HK-2 (cell line): ENCODE data around the gene ZNF280A.
"Not testable (repeated sequence)": the region's sequence is repeated elsewhere in the genome, so short reads cannot be mapped to it uniquely, and the experiment has no call there.

ENCODE experiments used
- DNase-seq: peaks from one replicate; pipeline ENCODE4 v3.0.0-alpha.2; 2018; ENCODE audit not compliant: unreplicated experiment

Gene ZNF280A

DNA sequence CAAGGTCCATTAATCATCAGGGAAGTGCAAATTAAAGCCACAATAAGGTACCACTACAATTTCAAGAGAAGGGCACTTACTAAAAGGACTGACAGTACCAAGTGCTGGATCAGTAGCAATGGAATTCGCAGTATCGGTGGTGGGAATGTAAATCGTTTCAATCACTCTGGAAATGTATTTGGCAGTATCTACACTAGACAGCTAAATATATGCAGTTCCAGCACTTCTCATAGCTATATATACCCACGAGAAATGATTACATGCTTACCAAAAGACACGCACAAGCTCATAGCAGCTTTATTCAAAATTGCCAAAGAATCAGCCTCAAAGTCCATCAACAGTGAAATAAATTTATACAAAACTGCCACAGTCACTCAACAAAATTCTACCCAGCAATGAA, 7.1 kb downstream of the ZNF280A start:
- DNase-seq = no peak

DNA sequence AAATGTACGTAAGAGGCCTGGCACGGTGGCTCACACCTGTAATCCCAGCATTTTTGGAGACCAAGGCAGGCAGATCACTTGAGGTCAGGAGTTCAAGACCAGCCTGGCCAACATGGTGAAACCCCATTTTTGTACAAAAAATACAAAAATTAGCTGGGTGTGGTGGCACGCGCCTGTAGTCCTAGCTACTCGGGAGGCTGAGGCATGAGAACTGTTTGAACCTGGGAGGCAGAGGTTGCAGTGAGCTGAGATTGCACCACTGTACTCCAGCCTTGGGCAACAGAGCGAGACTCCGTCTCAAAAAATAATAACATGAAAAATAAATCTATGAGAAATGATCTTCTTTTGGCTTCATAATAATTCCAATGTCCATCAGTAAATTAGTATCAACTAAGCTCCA, 9.2 kb downstream of the ZNF280A start:
- DNase-seq = not testable (repeated sequence)

DNA sequence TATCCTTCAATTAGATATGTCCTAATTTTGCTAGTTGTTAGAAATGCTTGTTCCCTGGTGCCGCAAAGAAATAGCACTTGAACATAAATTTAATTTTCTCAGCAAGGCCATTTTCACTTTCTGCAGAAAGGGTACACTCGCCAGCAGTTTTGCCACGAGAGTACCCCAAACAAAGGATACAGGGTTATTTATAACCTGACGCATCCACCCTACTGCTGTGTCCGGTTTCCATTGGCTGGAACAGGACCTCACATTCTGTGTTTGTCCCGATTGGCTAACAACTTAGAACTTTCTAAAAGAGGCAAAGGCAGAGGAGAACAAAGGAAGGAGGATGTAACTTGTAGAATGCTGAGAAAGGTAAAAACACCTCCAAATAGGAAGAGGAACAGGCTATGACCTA, 10.2 kb downstream of the ZNF280A start:
- DNase-seq = not testable (repeated sequence)

DNA sequence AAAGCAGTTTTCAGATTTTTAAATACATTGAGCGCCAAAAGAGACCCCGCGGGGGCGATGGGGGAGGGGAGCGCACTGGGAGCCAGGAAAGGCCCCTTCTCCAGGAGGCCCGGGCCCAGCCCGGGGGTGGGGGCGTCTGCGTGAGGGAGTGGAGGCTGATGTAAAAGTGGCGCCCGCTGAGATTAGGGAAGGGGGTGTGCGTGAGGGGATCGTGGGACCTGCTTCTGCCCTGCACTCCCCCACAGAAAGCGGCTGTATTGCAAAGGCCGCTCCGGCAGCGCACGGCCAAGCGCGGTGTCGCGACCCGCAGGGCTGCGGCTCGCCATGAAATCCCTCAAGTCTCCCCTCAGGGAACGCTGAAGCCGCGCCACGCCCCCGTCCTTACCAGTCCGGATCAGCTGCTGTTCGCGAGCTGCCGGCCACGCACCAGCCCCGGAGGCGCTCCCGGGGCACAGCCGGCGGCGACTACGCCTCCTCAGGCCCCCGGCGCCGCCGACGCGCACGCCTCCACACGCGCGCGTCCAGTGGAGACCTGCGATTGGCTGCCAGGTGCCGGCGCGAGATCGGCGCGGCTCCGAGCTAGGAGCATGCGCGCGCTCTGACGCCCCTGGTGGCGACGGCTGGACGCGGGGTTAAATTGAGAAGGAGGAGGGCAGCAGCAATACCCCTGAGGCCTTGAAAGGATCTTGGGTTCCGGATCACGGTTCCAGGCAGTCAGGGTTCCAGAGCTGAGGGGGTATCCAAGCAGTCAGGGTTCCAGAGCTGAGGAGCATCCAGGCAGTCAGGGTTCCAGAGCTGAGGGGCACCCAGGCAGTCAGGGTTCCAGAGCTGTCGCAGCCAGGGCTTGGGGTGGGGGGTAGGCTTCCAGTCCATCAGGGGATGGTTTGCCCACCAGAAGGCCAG, 11.5 kb downstream of the ZNF280A start, which contains the start of gene ZNF280B:
TSS of gene ZNF280B (minus strand) at position 469 of the 903 bp plus-strand sequence. CDS start 19,344 bp downstream, outside the sequence.
- DNase-seq = peak; percentile 85

DNA sequence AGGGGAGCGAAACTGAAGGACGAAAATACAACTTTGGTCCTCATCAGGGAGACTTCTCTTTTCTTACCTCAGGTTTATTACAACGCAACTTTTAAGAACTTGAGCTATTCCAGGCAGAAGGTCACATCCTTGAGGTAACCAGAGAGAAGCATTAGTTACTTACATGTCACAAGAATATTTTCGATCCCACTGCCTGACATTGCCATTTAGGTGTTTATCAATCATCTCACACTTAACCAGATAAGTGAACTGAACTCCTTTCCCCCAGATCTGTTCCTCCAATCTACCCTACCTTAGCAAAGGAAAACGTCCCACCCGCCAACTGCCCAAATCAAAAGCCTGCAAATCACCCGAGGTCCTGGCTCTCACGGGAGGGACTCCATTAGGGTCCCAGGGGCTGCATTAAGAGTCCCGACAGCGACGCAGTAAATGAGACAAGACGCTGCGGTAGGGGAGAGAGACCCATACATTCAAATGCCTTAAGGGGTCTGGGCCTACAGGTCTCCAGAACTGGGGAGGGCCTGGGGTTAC, 12.3 kb downstream of the ZNF280A start:
- DNase-seq = no peak

DNA sequence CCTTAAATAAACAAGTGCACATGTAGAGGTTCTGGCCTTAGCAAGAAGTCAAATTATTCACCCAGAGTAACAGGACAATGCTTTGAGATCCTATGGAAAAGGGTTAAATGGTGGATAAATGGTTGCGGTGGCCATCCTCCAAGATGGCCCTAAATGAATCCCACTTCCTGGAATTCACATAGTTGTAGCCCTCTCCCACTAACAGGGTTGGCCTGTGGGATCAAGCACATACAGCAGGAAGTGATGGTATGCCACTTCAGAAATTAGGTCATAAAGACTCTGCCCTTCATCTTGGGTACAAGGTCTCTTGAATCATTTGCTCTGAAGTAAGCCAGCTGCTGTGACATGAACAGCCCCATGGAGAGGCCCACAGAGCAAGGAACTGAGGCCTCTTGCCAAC, 13.3 kb downstream of the ZNF280A start:
- no peak for DNase-seq

DNA sequence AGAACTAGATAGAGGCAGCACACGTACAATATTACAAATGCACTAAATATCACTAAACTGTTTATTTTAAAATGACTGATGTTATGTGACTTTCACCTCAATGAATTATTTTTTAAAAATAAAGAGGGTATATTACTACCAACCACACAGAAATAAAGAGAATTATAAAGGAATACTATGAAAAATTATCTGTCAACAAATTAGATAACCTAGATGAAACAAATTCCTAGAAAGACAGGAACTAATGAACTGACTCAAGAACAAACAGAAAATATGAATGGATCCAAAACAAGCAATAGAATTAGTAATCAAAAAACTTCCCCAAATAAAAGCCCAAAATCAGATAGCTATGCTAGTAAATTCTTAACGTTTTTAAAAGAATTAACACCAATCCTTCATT, 21.8 kb downstream of the ZNF280A start:
- no peak for DNase-seq

DNA sequence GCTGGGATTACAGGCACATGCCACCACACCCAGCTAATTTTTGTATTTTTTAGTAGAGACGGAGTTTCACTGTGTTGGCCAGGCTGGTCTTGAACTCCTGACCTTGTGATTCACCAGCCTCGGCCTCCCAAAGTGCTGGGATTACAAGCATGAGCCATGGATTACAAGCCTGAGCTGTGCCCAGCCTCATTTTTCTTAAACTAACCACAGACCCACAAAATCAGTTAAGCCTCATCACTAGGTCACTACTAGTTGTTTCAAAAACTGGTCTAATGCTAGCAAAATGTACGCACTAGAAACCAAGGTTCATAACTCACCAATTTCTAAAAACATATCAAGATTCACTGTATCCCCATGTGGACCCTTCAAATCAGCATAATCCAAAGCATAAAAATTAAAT, 28.5 kb downstream of the ZNF280A start:
- not testable (repeated sequence) for DNase-seq

DNA sequence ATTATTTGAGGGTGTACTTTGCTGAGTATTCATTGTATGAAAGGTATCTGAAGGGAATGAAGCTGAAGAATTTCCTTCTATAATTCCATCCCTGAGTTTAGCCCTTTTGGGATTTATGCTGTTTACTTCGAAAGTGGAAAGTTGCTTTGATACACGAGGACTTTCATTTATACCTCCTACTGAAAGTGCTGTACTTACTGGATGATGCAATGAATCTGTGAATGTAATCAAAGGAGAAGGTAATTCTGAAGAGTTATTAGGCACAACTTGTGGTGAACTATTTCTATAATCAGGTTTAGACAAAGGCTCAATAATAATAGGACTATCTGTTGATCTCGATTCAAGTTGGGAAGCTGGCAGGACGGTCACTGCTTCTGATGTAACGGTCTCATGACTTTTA, 31.3 kb downstream of the ZNF280A start:
- DNase-seq = no peak

DNA sequence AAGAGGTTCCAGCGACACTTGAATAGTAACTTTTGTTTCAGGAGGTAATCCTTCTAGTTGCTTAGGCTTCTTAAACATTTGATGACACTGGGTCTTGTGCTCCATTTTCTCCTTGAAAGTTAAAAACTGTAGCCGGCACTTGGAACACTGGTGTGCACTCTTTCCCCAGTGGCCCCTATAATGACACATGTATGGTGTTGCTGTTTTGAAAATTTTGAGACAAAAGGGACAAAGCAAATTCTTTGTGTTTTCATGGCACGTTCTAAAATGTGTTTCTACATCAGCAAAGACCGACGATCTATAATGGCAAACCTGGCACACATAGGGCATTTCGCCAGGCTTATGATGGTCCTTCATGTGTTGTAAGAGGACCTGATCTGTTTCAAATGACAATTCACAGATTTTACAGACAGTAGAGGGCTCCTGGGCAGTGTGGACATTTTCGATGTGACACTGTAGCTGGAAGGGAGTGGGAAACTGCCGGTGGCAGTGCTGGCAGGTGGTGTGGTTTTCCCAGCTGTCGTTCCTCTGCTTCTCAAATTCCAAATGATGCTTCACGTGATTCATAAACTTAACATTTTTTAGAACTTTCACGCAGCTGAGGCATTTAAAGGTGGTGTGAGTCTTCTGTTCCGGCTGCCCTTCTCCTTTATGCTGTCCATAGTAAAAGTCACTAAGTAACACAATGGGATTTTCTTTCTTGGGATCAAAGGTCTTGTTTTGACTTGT, 32.0 kb downstream of the ZNF280A start:
- DNase-seq = no peak

DNA sequence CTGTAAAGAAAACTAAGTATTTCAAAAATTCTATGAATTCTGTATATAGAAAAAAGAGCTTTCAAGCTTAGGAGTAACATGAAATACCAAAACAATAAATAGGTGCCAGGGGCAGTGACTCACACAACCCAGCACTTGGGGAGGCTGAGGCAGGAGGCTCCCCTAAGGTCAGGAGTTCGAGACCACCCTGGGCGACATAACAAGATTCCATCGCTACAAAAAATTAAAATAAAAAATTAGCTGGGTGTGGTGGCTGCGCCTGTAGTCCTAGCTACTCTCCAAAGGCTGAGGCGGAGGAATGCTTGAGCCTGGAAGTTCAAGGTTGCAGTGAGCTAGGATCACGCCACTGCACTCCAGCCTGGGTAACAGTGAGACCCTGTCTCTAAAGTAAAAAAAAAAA, 33.0 kb downstream of the ZNF280A start:
- no peak for DNase-seq

DNA sequence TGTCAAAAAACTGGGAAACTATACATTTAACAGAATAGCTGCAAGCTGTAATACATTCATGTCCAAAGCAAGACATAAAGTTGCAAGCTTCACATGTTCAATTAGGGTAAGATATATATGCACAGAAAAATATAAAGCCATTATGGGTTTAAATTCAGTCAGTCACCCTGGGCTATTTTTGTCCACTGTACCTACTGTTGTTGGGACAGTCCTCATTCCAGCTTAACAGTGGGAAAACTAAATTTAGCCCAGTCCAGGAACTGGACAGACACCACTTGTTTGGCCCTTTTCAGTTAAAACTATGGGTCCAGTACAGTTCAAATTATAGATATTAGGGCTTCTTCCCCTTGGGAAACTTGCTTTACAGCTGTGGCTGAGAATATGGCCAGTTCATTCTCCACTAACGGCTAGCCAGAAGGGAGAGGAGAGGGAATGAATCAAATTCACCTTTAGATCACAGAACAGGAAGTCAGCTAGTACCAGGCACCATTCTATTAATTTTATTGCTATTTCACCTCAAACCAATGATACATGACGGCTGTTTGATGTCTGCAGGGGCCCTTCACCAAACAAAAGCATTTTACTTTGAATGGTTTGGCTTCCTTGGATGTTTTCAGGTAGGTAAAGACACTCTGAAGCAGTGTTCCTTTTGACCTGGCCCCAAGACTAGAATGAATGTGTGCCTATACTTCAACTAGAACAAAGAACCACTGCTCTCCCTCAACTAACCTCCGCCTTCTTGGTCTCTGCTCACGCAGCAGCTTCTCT, 33.8 kb downstream of the ZNF280A start:
- DNase-seq = no peak

DNA sequence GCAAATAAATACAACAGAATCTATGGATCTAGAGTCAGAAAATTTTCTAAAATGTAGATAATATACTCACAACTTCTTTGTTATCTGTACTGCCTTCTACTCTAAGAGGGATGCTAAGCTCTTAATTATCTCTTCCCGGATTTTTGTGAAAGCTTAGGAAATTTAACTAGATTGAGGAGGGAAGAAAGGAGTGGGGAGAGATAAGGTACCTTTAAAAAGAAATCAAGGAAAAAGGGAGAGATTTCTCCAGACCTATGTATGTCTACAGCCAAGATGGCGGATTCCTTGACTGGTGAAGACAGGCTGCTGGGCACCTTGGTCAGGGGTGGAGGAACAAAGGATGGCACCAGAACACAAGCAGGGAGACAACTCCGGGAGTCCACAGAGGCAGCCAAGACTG, 34.5 kb downstream of the ZNF280A start:
- DNase-seq = no peak

DNA sequence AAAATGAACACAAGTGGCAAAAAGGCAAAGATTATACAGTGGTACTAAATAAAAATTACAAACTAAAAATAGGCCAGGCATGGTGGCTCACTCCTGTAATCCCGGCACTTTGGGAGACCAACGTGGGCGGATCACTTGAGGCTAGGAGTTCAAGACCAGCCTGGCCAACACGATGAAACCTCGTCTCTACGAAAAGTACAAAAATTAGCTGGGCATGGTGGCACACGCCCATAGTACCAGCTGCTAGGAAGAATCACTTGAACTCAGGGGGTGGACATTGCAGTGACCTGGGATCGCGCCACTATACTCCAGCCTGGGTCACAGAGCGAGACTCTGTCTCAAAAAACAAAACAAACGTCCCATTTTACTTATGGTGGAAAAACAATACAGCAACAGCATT, 36.0 kb downstream of the ZNF280A start:
- DNase-seq = no peak

DNA sequence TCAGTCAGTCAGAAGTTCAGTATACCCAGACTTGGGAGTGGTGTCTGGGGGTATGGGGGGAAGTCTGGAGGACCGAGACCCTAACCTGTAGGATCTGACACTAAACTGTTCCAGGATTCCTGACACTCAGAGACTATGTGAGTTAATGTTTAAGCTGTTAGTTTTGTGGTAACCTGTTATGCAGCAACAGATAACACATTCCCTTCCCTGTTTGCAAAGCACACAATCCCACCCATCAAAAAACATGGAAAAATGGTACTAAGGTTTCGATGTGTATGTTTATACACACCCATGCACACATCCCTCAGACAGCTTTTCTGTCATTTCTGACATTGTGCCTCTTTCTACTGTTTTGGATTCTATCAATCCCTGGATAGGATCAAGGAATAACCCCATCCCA, 39.1 kb downstream of the ZNF280A start:
- DNase-seq = no peak

DNA sequence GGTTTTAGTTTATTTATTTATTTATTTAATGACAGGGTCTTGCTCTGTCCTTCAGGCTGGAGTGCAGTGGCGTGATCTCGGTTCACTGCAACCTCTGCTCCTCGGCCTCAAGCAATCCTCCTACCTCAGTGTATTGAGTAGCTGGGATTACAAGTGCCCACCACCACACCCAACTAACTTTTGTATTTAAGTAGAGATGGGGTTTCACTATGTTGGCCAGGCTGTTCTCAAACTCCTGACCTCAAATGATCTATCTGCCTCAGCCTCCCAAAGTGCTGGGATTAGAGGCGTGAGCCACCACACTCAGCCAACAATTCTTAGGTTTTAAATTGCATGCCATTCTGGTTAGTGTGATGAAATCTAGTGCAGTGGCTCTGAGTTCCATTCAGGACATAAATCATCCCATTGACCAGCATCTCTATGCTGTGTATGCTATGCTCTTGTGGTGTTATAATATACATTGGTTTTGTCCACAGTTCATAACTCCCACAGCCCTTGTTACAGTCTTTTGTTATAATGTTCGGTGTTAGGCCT, 40.0 kb downstream of the ZNF280A start:
- DNase-seq = no peak

DNA sequence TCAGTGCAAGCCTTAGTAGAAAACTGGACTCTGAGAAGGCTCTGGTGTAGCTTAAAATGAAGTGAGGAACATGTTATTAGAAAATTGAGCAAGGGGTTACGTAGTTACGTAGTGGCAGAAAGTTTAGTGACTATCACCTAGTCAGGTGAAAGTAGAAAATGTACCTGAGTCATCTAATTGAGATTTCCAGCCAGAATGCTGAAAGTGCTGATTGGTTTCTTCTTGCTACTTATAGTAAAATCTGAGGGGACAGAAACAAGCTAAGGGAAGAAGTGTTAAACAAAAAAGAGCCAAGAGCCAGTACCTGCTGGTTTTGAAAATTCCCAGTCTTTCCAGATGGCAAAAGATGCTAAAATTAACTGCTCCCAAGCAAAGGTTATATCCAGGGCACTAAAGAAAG, 41.0 kb downstream of the ZNF280A start:
- DNase-seq = no peak

DNA sequence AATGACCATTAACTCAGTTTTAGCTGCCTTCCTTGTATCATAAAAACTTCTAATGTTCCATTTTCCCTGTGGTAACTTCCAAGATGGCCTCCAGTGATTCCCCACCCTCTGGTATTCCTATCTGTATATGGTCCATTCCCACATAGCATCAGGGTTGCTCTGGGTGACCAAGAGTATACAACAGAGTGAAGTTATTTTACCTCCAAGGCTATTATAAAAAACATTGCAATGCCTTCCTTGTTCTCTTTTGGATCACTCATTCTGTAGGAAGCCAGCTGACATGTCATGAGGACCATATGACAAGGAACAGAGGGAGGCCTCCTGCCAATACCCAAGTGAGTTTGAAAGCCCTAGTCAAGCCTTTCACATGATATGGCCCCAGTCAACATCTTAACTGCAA, 41.6 kb downstream of the ZNF280A start:
- no peak for DNase-seq

DNA sequence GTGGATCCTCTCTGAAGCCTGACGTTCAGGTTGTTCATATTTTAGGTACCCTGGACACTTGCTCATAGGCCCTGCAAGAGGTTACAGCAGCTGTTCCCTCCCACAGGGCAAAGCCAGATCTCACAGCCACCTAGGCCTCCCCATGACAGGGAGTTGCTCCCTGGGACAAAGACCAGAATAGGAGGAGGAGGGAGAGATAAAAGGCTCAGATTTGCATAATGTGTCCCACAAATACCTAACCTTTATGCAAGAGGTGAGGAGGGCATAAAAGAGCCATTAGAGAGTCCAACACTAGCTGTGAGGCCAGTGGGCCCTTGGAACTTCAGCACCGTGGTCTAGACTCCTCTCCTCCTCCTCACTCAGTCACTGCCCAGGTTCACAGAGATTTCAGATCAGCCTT, 45.3 kb downstream of the ZNF280A start:
- no peak for DNase-seq

DNA sequence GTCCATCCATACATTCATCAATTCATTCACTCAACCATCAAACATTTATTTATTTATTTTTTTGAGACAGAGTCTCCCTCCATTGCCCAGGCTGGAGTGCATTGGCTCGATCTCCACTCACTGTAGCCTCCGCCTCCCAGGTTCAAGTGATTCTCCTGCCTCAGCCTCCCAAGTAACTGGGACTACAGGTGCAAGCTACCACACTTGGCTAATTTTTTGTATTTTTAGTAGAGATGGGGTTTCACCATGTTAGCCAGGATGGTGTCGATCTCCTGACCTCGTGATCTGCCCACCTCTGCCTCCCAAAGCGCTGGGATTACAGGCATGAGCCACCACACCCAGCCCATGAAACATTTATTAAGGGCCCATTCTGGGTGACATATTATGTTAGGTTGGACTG, 49.0 kb downstream of the ZNF280A start:
- DNase-seq = not testable (repeated sequence)

DNA sequence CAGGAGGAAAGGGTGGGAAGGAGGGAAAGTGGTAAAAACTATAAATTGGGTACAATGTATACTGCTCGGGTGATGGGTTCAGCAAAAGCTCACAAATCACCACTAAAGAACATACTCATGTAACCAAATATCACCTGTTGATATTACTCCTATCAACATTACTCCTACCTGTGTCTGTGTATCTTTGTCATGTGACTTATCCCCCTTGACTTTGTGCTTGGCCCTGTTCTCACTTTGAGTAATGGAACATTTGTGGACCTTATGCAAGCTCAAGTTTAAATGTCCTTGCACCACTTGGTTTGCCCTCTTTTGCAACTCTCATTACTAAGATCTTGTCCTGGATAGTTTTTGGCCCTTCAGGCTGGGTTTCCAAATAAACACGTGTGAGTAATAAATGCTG, 50.5 kb downstream of the ZNF280A start:
- no peak for DNase-seq
